ENCODE results near the gene DEF6.
"Not testable (repeated sequence)": the region's sequence is repeated elsewhere in the genome, so short reads cannot be mapped to it uniquely, and the experiment has no call there.

DEF6 gene

GRCh38 chr6:35300848-35301247, 3.2 kb downstream of the DEF6 start:
- TF ChIP-seq CTCF (IDR thresholded peaks at IDR 0.05; ENCODE audit: insufficient read depth, low read length, missing control alignments), result no peak
- CTCF ChIA-PET, result interaction anchor here (0.8 to 7.2 kb wide), 7 partner anchors 9 to 166 kb away, joined by 3 to 65 read pairs (median 4); partner anchors contain the start of genes FANCE, PPARD and RPL10A
- POLR2A ChIA-PET, result no interaction called here
- no peak overlapping the region for H3K4me3 ChIP-seq (ENCODE audit: low read depth, low read length)
- DNase-seq (ENCODE audit: low read depth, low spot score), result no peak

GRCh38 chr6:35302604-35303241, 5.1 kb downstream of the DEF6 start:
- ChIA-PET CTCF (interaction anchor here (1.1 to 1.3 kb wide), 3 partner anchors 7 to 147 kb away, joined by 4 to 5 read pairs (median 4); no protein-coding TSS in a partner anchor), POLR2A (no interaction called here)
- H3K4me3 ChIP-seq (ENCODE audit: low read depth, low read length), result no peak overlapping the region
- no peak for TF ChIP-seq CTCF (IDR thresholded peaks at IDR 0.05; ENCODE audit: insufficient read depth, low read length, missing control alignments)
- no peak for DNase-seq (ENCODE audit: low read depth, low spot score)

- POLR2A ChIA-PET, result no interaction called here
- no peak for TF ChIP-seq CTCF (IDR thresholded peaks at IDR 0.05; ENCODE audit: insufficient read depth, low read length, missing control alignments)
- CTCF ChIA-PET, result interaction anchor here (1.1 to 2.9 kb wide), 2 partner anchors 8 to 9 kb away, joined by 4 to 12 read pairs; no protein-coding TSS in a partner anchor
- DNase-seq (ENCODE audit: low read depth, low spot score), result no peak
- no peak overlapping the region for H3K4me3 ChIP-seq (ENCODE audit: low read depth, low read length)
Measured at GRCh38 chr6:35304299-35304698, 6.7 kb downstream of the DEF6 start.

- ChIA-PET CTCF (interaction anchor here (0.6 to 2.9 kb wide), 6 partner anchors 9 to 323 kb away, joined by 3 to 12 read pairs (median 4); no protein-coding TSS in a partner anchor), POLR2A (no interaction called here)
- DNase-seq (ENCODE audit: low read depth, low spot score), result no peak
- H3K4me3 ChIP-seq (ENCODE audit: low read depth, low read length), result no peak overlapping the region
- no peak for TF ChIP-seq CTCF (IDR thresholded peaks at IDR 0.05; ENCODE audit: insufficient read depth, low read length, missing control alignments)
Measured at GRCh38 chr6:35305117-35305516, 7.5 kb downstream of the DEF6 start.

GRCh38 chr6:35307138-35307537, 9.5 kb downstream of the DEF6 start:
- DNase-seq (ENCODE audit: low read depth, low spot score); POLR2A ChIA-PET; H3K4me3 ChIP-seq (ENCODE audit: low read depth, low read length): not testable (repeated sequence)
- CTCF ChIA-PET, result interaction anchor here (1.1 to 2.9 kb wide), 2 partner anchors 11 kb away, joined by 4 to 12 read pairs; no protein-coding TSS in a partner anchor

GRCh38 chr6:35308543-35308942, 10.9 kb downstream of the DEF6 start:
- DNase-seq (ENCODE audit: low read depth, low spot score); POLR2A ChIA-PET; H3K4me3 ChIP-seq (ENCODE audit: low read depth, low read length): not testable (repeated sequence)
- CTCF ChIA-PET, result interaction anchor here (0.6 to 2.4 kb wide), 5 partner anchors 9 to 40 kb away, joined by 3 to 14 read pairs (median 5); partner anchors contain the start of gene DEF6

GRCh38 chr6:35309611-35310264, 12.1 kb downstream of the DEF6 start:
- POLR2A ChIA-PET, result no interaction called here
- CTCF ChIA-PET, result interaction anchor here (0.6 to 2.4 kb wide), 8 partner anchors 8 to 139 kb away, joined by 3 to 14 read pairs (median 5); partner anchors contain the start of gene DEF6
- no peak overlapping the region for H3K4me3 ChIP-seq (ENCODE audit: low read depth, low read length)
- no peak for DNase-seq (ENCODE audit: low read depth, low spot score)
- TF ChIP-seq CTCF (IDR thresholded peaks at IDR 0.05; ENCODE audit: insufficient read depth, low read length, missing control alignments), result no peak

Measured in AG04449 (cell line).